CD4-positive, alpha-beta T cell (primary cell): Measurements from ENCODE around the gene OTOGL. TPM values are rescaled to one million over a fixed set of nuclear protein-coding genes. Genes with fewer than 3 reads are reported as not detected.
"Not testable (repeated sequence)": the region's sequence is repeated elsewhere in the genome, so short reads cannot be mapped to it uniquely, and the experiment has no call there.

ENCODE experiments used
- ATAC-seq: fragments of 200-7000 bp; cut with Tn5 transposase; one replicate; pipeline ENCODE4 v1.10.0; 2022; ENCODE audit warnings: mild to moderate bottlenecking; ENCODE audit not compliant: poor library complexity
- CTCF ChIA-PET: fragments of 350-600 bp; sonication (Branson Sonifier 250); formaldehyde crosslinking; loops from one replicate; lab custom pipeline; 2021; ENCODE audit warnings: antibody characterized with exemption, inconsistent platforms; lab: Charles Lee
- POLR2A ChIA-PET: fragments of 350-600 bp; sonication (Branson Sonifier 250); formaldehyde crosslinking; loops from one replicate; lab custom pipeline; 2021; ENCODE audit warnings: antibody characterized with exemption, inconsistent platforms; lab: Charles Lee
- DNase-seq, 14 experiments: peaks; one replicate each; pipeline ENCODE4 v3.0.0-alpha.2; 2013 to 2020; ENCODE audit warnings: mixed read lengths in 2 of 14
- H3K27ac ChIP-seq, 2 donors: one replicate each; pipeline versions ENCODE4 v1.5.1 to v1.7.0; 2013; ENCODE audit warnings: low read length in 2 of 2, low read depth in 1 of 2, mild to moderate bottlenecking in 1 of 2
- H3K27me3 ChIP-seq, 2 experiments: 1 replicate in 1 of 2; 2 replicates in 1 of 2; pipeline versions ENCODE4 v1.6.1 to v1.7.0; 2013; ENCODE audit warnings: low read length in 2 of 2, control low read depth in 1 of 2, mild to moderate bottlenecking in 1 of 2, moderate library complexity in 1 of 2; ENCODE audit not compliant: insufficient read depth in 2 of 2, control insufficient read depth in 1 of 2
- H3K36me3 ChIP-seq: one replicate; pipeline ENCODE4 v1.6.1; 2013; ENCODE audit warnings: low read length, control low read depth; ENCODE audit not compliant: insufficient read depth
- H3K4me1 ChIP-seq: one replicate; pipeline ENCODE4 v1.6.1; 2013; ENCODE audit warnings: low read length, control low read depth; ENCODE audit not compliant: insufficient read depth
- H3K4me3 ChIP-seq: one replicate; pipeline ENCODE4 v1.5.1; 2013; ENCODE audit warnings: mild to moderate bottlenecking, low read length, moderate library complexity
- H3K9me3 ChIP-seq, 2 experiments: 1 replicate in 1 of 2; 2 replicates in 1 of 2; pipeline versions ENCODE4 v1.6.1 to v1.7.0; 2013; ENCODE audit warnings: low read length in 2 of 2, mild to moderate bottlenecking in 2 of 2, control low read depth in 1 of 2, moderate library complexity in 1 of 2; ENCODE audit not compliant: control insufficient read depth in 1 of 2, insufficient read depth in 1 of 2
- H3K27ac Mint-ChIP-seq: one replicate; pipeline ENCODE4 v1.8.0; 2020; ENCODE audit warnings: mixed read lengths
- H3K27me3 Mint-ChIP-seq: one replicate; pipeline ENCODE4 v1.8.0; 2021; ENCODE audit warnings: mixed read lengths
- H3K36me3 Mint-ChIP-seq: one replicate; pipeline ENCODE4 v1.8.0; 2021; ENCODE audit warnings: low read depth, mixed read lengths
- H3K4me1 Mint-ChIP-seq: one replicate; pipeline ENCODE4 v1.8.0; 2021; ENCODE audit warnings: low read depth, mixed read lengths
- H3K4me3 Mint-ChIP-seq: one replicate; pipeline ENCODE4 v1.8.0; 2020; ENCODE audit warnings: mild to moderate bottlenecking, mixed read lengths
- H3K9me3 Mint-ChIP-seq: one replicate; pipeline ENCODE4 v1.8.0; 2020; ENCODE audit warnings: mixed read lengths
- CTCF ChIP-seq: fragments of 200-600 bp; IDR thresholded peaks from one replicate; pipeline ENCODE4 v1.8.0; 2022; ENCODE audit warnings: antibody characterized with exemption, mild to moderate bottlenecking
- intact Hi-C, 2 experiments: fragments of 100-400 bp; cut with DNase I in 1 of 2; cut with micrococcal nuclease in 1 of 2; formaldehyde crosslinking; loops; one replicate each; pipeline versions ENCODE4 v1.15.1 to v1.9.0; 2023 to 2025; cut with DNase I, micrococcal nuclease
- total RNA-seq, 174 experiments: library from RNA in 2 of 174; stranded (reverse) in 2 of 174; gene quantifications; one replicate each; pipeline ENCODE4 v1.2.3 and lab custom pipeline; 2021 to 2026

The OTOGL gene
- total RNA-seq, 2 experiments from 2014 or later = not detected

GRCh38 chr12:80226576-80226975 is 127.2 kb downstream of the OTOGL start:
- H3K4me1 ChIP-seq = no peaks in the 10 kb centered on the region
- ATAC-seq (no peak), DNase-seq (no peak)
- H3K27me3 ChIP-seq = no peaks in the 10 kb centered on the region
- no peak overlapping the region for H3K4me3 ChIP-seq
- intact Hi-C loops = no loop called here
- Mint-ChIP-seq H3K27ac (no peak overlapping the region), H3K4me3 (no peak overlapping the region), H3K4me1 (no peaks in the 10 kb centered on the region), H3K36me3 (no peaks in the 10 kb centered on the region), H3K27me3 (peaks cover 7% of the 10 kb centered on the region), H3K9me3 (no peaks in the 10 kb centered on the region)
- TF ChIP-seq CTCF = no peak
- H3K9me3 ChIP-seq = no peaks in the 10 kb centered on the region
- POLR2A ChIA-PET = no interaction called here
- H3K27ac ChIP-seq = no peak overlapping the region
- CTCF ChIA-PET = no interaction called here
- no peaks in the 10 kb centered on the region for H3K36me3 ChIP-seq

- ATAC-seq, H3K9me3 ChIP-seq, H3K9me3 Mint-ChIP-seq, H3K36me3 ChIP-seq, H3K27ac Mint-ChIP-seq, H3K36me3 Mint-ChIP-seq, CTCF ChIA-PET, H3K4me1 Mint-ChIP-seq, H3K4me3 ChIP-seq, H3K27ac ChIP-seq, DNase-seq, H3K27me3 ChIP-seq, H3K4me1 ChIP-seq, POLR2A ChIA-PET, intact Hi-C loops, H3K4me3 Mint-ChIP-seq, H3K27me3 Mint-ChIP-seq: not testable (repeated sequence)
Observed at GRCh38 chr12:80227904-80228303, 128.6 kb downstream of the OTOGL start.

- no peak for TF ChIP-seq CTCF
- no peak for ATAC-seq
- ChIA-PET POLR2A (no interaction called here), CTCF (no interaction called here)
- Histone ChIP-seq H3K27ac (no peak overlapping the region), H3K9me3 (no peaks in the 10 kb centered on the region), H3K36me3 (no peaks in the 10 kb centered on the region), H3K4me3 (no peak overlapping the region), H3K4me1 (no peaks in the 10 kb centered on the region), H3K27me3 (no peaks in the 10 kb centered on the region)
- H3K27ac Mint-ChIP-seq = no peak overlapping the region
- no peak overlapping the region for H3K4me3 Mint-ChIP-seq
- intact Hi-C loops = no loop called here
- H3K4me1 Mint-ChIP-seq = no peaks in the 10 kb centered on the region
- DNase-seq = no peak
- no peaks in the 10 kb centered on the region for H3K36me3 Mint-ChIP-seq
- H3K9me3 Mint-ChIP-seq = no peaks in the 10 kb centered on the region
- H3K27me3 Mint-ChIP-seq = peaks cover 8% of the 10 kb centered on the region
Observed at GRCh38 chr12:80230068-80230467, 130.7 kb downstream of the OTOGL start.

GRCh38 chr12:80232837-80233236 is 133.5 kb downstream of the OTOGL start:
- intact Hi-C loops = no loop called here
- no peaks in the 10 kb centered on the region for H3K9me3 Mint-ChIP-seq
- DNase-seq (no peak), ATAC-seq (no peak)
- peaks cover 8% of the 10 kb centered on the region for H3K27me3 Mint-ChIP-seq
- Histone ChIP-seq H3K27ac (no peak overlapping the region), H3K4me1 (no peaks in the 10 kb centered on the region), H3K9me3 (no peaks in the 10 kb centered on the region), H3K4me3 (no peak overlapping the region), H3K36me3 (no peaks in the 10 kb centered on the region), H3K27me3 (no peaks in the 10 kb centered on the region)
- ChIA-PET CTCF (no interaction called here), POLR2A (no interaction called here)
- H3K4me1 Mint-ChIP-seq = no peaks in the 10 kb centered on the region
- H3K4me3 Mint-ChIP-seq = no peak overlapping the region
- H3K36me3 Mint-ChIP-seq = no peaks in the 10 kb centered on the region
- H3K27ac Mint-ChIP-seq = no peak overlapping the region
- no peak for TF ChIP-seq CTCF
